Measurements from ENCODE around the gene ABHD11. TPM values are rescaled to one million over a fixed set of nuclear protein-coding genes. Genes with fewer than 3 reads are reported as not detected.
"Not testable (repeated sequence)": the region's sequence is repeated elsewhere in the genome, so short reads cannot be mapped to it uniquely, and the experiment has no call there.

The ABHD11 gene
- total RNA-seq, 1 donor from 2014 or later: 13.6 TPM

- Histone ChIP-seq H3K9me3 (ENCODE audit: control insufficient read depth in 3 of 3, low read length in 3 of 3) (no peaks in the 10 kb centered on the region), H3K4me1 (ENCODE audit: control insufficient read depth in 3 of 3, insufficient read depth in 3 of 3, low read length in 3 of 3) (peaks cover 6 to 23% (median 15%) of the 10 kb centered on the region in 3 donors), H3K4me3 (ENCODE audit: low read length in 3 of 3) (no peak overlapping the region), H3K9ac (ENCODE audit: low read depth in 1 of 3, low read length in 3 of 3) (no peak overlapping the region), H3K27me3 (ENCODE audit: control insufficient read depth in 3 of 3, insufficient read depth in 3 of 3, low read length in 3 of 3) (peaks cover 0 to 2% (median 0%) of the 10 kb centered on the region in 3 donors), H3K36me3 (ENCODE audit: control insufficient read depth in 3 of 3, insufficient read depth in 3 of 3, low read length in 3 of 3) (peaks cover 14 to 17% (median 15%) of the 10 kb centered on the region in 3 donors), H3K27ac (ENCODE audit: low read depth, low read length) (no peak overlapping the region)
Observed at GRCh38 chr7:73735528-73735905, 3.1 kb downstream of the ABHD11 start.

- Histone ChIP-seq H3K27ac (ENCODE audit: low read depth, low read length) (no peak overlapping the region), H3K9ac (ENCODE audit: low read depth in 1 of 3, low read length in 3 of 3) (no peak overlapping the region), H3K27me3 (ENCODE audit: control insufficient read depth in 3 of 3, insufficient read depth in 3 of 3, low read length in 3 of 3) (peaks cover 0 to 2% (median 0%) of the 10 kb centered on the region in 3 donors), H3K36me3 (ENCODE audit: control insufficient read depth in 3 of 3, insufficient read depth in 3 of 3, low read length in 3 of 3) (peaks cover 14 to 17% (median 15%) of the 10 kb centered on the region in 3 donors), H3K9me3 (ENCODE audit: control insufficient read depth in 3 of 3, low read length in 3 of 3) (no peaks in the 10 kb centered on the region), H3K4me3 (ENCODE audit: low read length in 3 of 3) (no peak overlapping the region), H3K4me1 (ENCODE audit: control insufficient read depth in 3 of 3, insufficient read depth in 3 of 3, low read length in 3 of 3) (peaks cover 6 to 23% (median 15%) of the 10 kb centered on the region in 3 donors)
Observed at GRCh38 chr7:73734619-73735527, 3.7 kb downstream of the ABHD11 start.

GRCh38 chr7:73732397-73732796, 6.2 kb downstream of the ABHD11 start:
- H3K9me3 ChIP-seq (ENCODE audit: control insufficient read depth in 3 of 3, low read length in 3 of 3): no peaks in the 10 kb centered on the region
- peaks cover 0 to 5% (median under 1%) of the 10 kb centered on the region in 3 donors for H3K4me1 ChIP-seq (ENCODE audit: control insufficient read depth in 3 of 3, insufficient read depth in 3 of 3, low read length in 3 of 3)
- H3K27ac ChIP-seq (ENCODE audit: low read depth, low read length): no peak overlapping the region
- no peak overlapping the region for H3K4me3 ChIP-seq (ENCODE audit: low read length in 3 of 3)
- no peak overlapping the region for H3K9ac ChIP-seq (ENCODE audit: low read depth in 1 of 3, low read length in 3 of 3)
- peaks cover 0 to 4% (median 2%) of the 10 kb centered on the region in 3 donors for H3K27me3 ChIP-seq (ENCODE audit: control insufficient read depth in 3 of 3, insufficient read depth in 3 of 3, low read length in 3 of 3)
- H3K36me3 ChIP-seq (ENCODE audit: control insufficient read depth in 3 of 3, insufficient read depth in 3 of 3, low read length in 3 of 3): peaks cover 14 to 16% (median 15%) of the 10 kb centered on the region in 3 donors

- H3K4me3 ChIP-seq (ENCODE audit: low read length in 3 of 3): no peak overlapping the region
- H3K27me3 ChIP-seq (ENCODE audit: control insufficient read depth in 3 of 3, insufficient read depth in 3 of 3, low read length in 3 of 3): peaks cover 0 to 8% (median 6%) of the 10 kb centered on the region in 3 donors
- no peaks in the 10 kb centered on the region for H3K9me3 ChIP-seq (ENCODE audit: control insufficient read depth in 3 of 3, low read length in 3 of 3)
- no peak overlapping the region for H3K9ac ChIP-seq (ENCODE audit: low read depth in 1 of 3, low read length in 3 of 3)
- peaks cover 0 to under 1% (median 0%) of the 10 kb centered on the region in 3 donors for H3K36me3 ChIP-seq (ENCODE audit: control insufficient read depth in 3 of 3, insufficient read depth in 3 of 3, low read length in 3 of 3)
- peaks cover 0 to 3% (median 0%) of the 10 kb centered on the region in 3 donors for H3K4me1 ChIP-seq (ENCODE audit: control insufficient read depth in 3 of 3, insufficient read depth in 3 of 3, low read length in 3 of 3)
- H3K27ac ChIP-seq (ENCODE audit: low read depth, low read length): no peak overlapping the region
Observed at GRCh38 chr7:73730485-73730884, 8.1 kb downstream of the ABHD11 start.

GRCh38 chr7:73728551-73728950, 10.1 kb downstream of the ABHD11 start:
- no peaks in the 10 kb centered on the region for H3K36me3 ChIP-seq (ENCODE audit: control insufficient read depth in 3 of 3, insufficient read depth in 3 of 3, low read length in 3 of 3)
- no peak overlapping the region for H3K4me3 ChIP-seq (ENCODE audit: low read length in 3 of 3)
- peaks cover 0 to 8% (median 6%) of the 10 kb centered on the region in 3 donors for H3K27me3 ChIP-seq (ENCODE audit: control insufficient read depth in 3 of 3, insufficient read depth in 3 of 3, low read length in 3 of 3)
- H3K4me1 ChIP-seq (ENCODE audit: control insufficient read depth in 3 of 3, insufficient read depth in 3 of 3, low read length in 3 of 3): peaks cover 0 to 3% (median 0%) of the 10 kb centered on the region in 3 donors
- H3K9ac ChIP-seq (ENCODE audit: low read depth in 1 of 3, low read length in 3 of 3): no peak overlapping the region
- no peak overlapping the region for H3K27ac ChIP-seq (ENCODE audit: low read depth, low read length)
- H3K9me3 ChIP-seq (ENCODE audit: control insufficient read depth in 3 of 3, low read length in 3 of 3): no peaks in the 10 kb centered on the region

GRCh38 chr7:73727952-73728351, 10.7 kb downstream of the ABHD11 start:
- no peak overlapping the region for H3K4me3 ChIP-seq (ENCODE audit: low read length in 3 of 3)
- H3K4me1 ChIP-seq (ENCODE audit: control insufficient read depth in 3 of 3, insufficient read depth in 3 of 3, low read length in 3 of 3): peaks cover 0 to 3% (median 0%) of the 10 kb centered on the region in 3 donors
- H3K27me3 ChIP-seq (ENCODE audit: control insufficient read depth in 3 of 3, insufficient read depth in 3 of 3, low read length in 3 of 3): peaks cover 0 to 8% (median 6%) of the 10 kb centered on the region in 3 donors
- H3K9ac ChIP-seq (ENCODE audit: low read depth in 1 of 3, low read length in 3 of 3): no peak overlapping the region
- H3K27ac ChIP-seq (ENCODE audit: low read depth, low read length): no peak overlapping the region
- H3K9me3 ChIP-seq (ENCODE audit: control insufficient read depth in 3 of 3, low read length in 3 of 3): no peaks in the 10 kb centered on the region
- no peaks in the 10 kb centered on the region for H3K36me3 ChIP-seq (ENCODE audit: control insufficient read depth in 3 of 3, insufficient read depth in 3 of 3, low read length in 3 of 3)

- Histone ChIP-seq H3K27me3 (ENCODE audit: control insufficient read depth in 3 of 3, insufficient read depth in 3 of 3, low read length in 3 of 3) (peaks cover 0 to 8% (median 4%) of the 10 kb centered on the region in 3 donors), H3K27ac (ENCODE audit: low read depth, low read length) (no peak overlapping the region), H3K9me3 (ENCODE audit: control insufficient read depth in 3 of 3, low read length in 3 of 3) (no peaks in the 10 kb centered on the region), H3K9ac (ENCODE audit: low read depth in 1 of 3, low read length in 3 of 3) (no peak overlapping the region), H3K36me3 (ENCODE audit: control insufficient read depth in 3 of 3, insufficient read depth in 3 of 3, low read length in 3 of 3) (no peaks in the 10 kb centered on the region), H3K4me3 (ENCODE audit: low read length in 3 of 3) (no peak overlapping the region), H3K4me1 (ENCODE audit: control insufficient read depth in 3 of 3, insufficient read depth in 3 of 3, low read length in 3 of 3) (peaks cover 4 to 12% (median 7%) of the 10 kb centered on the region in 3 donors)
Observed at GRCh38 chr7:73726083-73726466, 12.5 kb downstream of the ABHD11 start.

GRCh38 chr7:73723813-73724212, 14.8 kb downstream of the ABHD11 start:
- H3K9me3 ChIP-seq (ENCODE audit: control insufficient read depth in 3 of 3, low read length in 3 of 3): no peaks in the 10 kb centered on the region
- peaks cover 0 to 8% (median 4%) of the 10 kb centered on the region in 3 donors for H3K27me3 ChIP-seq (ENCODE audit: control insufficient read depth in 3 of 3, insufficient read depth in 3 of 3, low read length in 3 of 3)
- no peak overlapping the region for H3K9ac ChIP-seq (ENCODE audit: low read depth in 1 of 3, low read length in 3 of 3)
- peaks cover 10 to 18% (median 12%) of the 10 kb centered on the region in 3 donors for H3K4me1 ChIP-seq (ENCODE audit: control insufficient read depth in 3 of 3, insufficient read depth in 3 of 3, low read length in 3 of 3)
- no peaks in the 10 kb centered on the region for H3K36me3 ChIP-seq (ENCODE audit: control insufficient read depth in 3 of 3, insufficient read depth in 3 of 3, low read length in 3 of 3)
- H3K4me3 ChIP-seq (ENCODE audit: low read length in 3 of 3): no peak overlapping the region
- H3K27ac ChIP-seq (ENCODE audit: low read depth, low read length): no peak overlapping the region

GRCh38 chr7:73722785-73723184, 15.8 kb downstream of the ABHD11 start:
- H3K4me3 ChIP-seq (ENCODE audit: low read length in 3 of 3): no peak overlapping the region
- no peak overlapping the region for H3K9ac ChIP-seq (ENCODE audit: low read depth in 1 of 3, low read length in 3 of 3)
- no peaks in the 10 kb centered on the region for H3K36me3 ChIP-seq (ENCODE audit: control insufficient read depth in 3 of 3, insufficient read depth in 3 of 3, low read length in 3 of 3)
- peaks cover 0 to 4% (median 4%) of the 10 kb centered on the region in 3 donors for H3K27me3 ChIP-seq (ENCODE audit: control insufficient read depth in 3 of 3, insufficient read depth in 3 of 3, low read length in 3 of 3)
- no peaks in the 10 kb centered on the region for H3K9me3 ChIP-seq (ENCODE audit: control insufficient read depth in 3 of 3, low read length in 3 of 3)
- no peak overlapping the region for H3K27ac ChIP-seq (ENCODE audit: low read depth, low read length)
- peaks cover 20 to 26% (median 20%) of the 10 kb centered on the region in 3 donors for H3K4me1 ChIP-seq (ENCODE audit: control insufficient read depth in 3 of 3, insufficient read depth in 3 of 3, low read length in 3 of 3)

GRCh38 chr7:73722182-73722581, 16.4 kb downstream of the ABHD11 start:
- H3K36me3 ChIP-seq (ENCODE audit: control insufficient read depth in 3 of 3, insufficient read depth in 3 of 3, low read length in 3 of 3); H3K4me3 ChIP-seq (ENCODE audit: low read length in 3 of 3); H3K27ac ChIP-seq (ENCODE audit: low read depth, low read length); H3K9ac ChIP-seq (ENCODE audit: low read depth in 1 of 3, low read length in 3 of 3); H3K9me3 ChIP-seq (ENCODE audit: control insufficient read depth in 3 of 3, low read length in 3 of 3); H3K27me3 ChIP-seq (ENCODE audit: control insufficient read depth in 3 of 3, insufficient read depth in 3 of 3, low read length in 3 of 3): not testable (repeated sequence)
- H3K4me1 ChIP-seq (ENCODE audit: control insufficient read depth in 3 of 3, insufficient read depth in 3 of 3, low read length in 3 of 3): peaks cover 20 to 32% (median 21%) of the 10 kb centered on the region in 3 donors

Measured in skeletal muscle tissue (tissue), 4 donors.